ENCODE data around the gene JMJD7.

Gene JMJD7

DNA sequence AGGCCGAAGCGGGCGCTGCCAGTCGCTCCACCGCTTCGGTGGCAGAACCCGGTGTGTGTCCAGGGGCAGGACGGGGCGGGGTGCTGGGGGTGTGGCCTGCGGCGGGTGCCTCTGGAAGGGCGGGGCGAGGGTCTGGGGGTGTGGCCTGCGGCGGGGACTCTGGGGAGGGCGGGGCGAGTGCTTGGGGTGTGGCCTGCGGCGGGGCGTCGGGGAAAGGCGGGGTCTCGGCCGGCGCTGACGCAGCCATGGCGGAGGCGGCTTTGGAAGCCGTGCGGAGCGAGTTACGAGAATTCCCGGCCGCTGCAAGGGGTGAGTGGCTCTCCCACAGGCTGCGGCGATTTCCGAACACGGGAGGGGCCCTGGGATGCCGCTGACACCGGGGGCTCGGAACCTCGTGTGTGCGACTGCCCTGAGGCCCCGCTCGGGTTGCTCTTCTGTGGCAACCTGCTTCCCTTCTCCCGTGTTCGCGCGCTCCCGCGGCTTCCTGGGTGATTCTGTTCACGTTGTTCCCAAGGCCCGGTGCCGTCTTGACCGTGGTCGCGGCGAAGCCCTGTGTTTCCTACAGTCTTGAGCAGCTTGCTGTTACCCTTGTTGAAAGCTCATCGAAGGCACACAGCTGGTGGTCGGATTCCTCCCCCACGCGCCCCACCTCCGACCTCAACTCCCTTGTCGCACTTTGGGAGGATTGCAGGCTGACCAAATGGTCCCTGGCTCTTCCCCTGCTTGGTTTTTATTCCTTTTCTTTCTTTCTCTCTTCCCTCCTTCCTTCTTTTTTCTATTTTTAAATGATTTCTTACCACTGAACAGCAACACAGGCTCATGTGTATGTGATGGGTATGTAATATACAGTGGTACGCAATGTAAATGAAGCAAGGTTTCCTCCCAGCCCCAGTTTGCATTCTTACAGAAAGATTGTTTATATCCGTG, at the start of gene JMJD7:
JMJD7 (plus strand) TSS at position 213 of the 927 bp plus-strand sequence; CDS start at position 246, 33 bp downstream.
- Histone ChIP-seq H3K4me1 (ENCODE audit: control insufficient read depth, insufficient read depth, low read length) (peaks cover 4% of the 10 kb centered on the region), H3K27me3 (ENCODE audit: control insufficient read depth, insufficient read depth, low read length) (no peaks in the 10 kb centered on the region; the same call in 1 of the 2 replicates), H3K27ac (ENCODE audit: low read depth, low read length) (peak within 1 kb of the TSS; percentile 74), H3K9me3 (ENCODE audit: control insufficient read depth, insufficient read depth, low read length) (no peaks in the 10 kb centered on the region), H3K9ac (ENCODE audit: low read depth, low read length) (peak within 1 kb of the TSS; percentile 72), H3K4me3 (ENCODE audit: low read depth, low read length) (peak within 1 kb of the TSS; percentile 97), H3K36me3 (ENCODE audit: control insufficient read depth, insufficient read depth, low read length) (peaks cover 16% of the 10 kb centered on the region)

- H3K4me3 ChIP-seq (ENCODE audit: low read depth, low read length): no peak overlapping the region
- H3K4me1 ChIP-seq (ENCODE audit: control insufficient read depth, insufficient read depth, low read length): peaks cover 51% of the 10 kb centered on the region
- no peak overlapping the region for H3K9ac ChIP-seq (ENCODE audit: low read depth, low read length)
These were observed 49.4 kb upstream of the JMJD7 start for GRCh38 chr15:41778521-41778920.

GRCh38 chr15:41779662-41780157, 48.2 kb upstream of the JMJD7 start:
- H3K36me3 ChIP-seq (ENCODE audit: control insufficient read depth, insufficient read depth, low read length): no peaks in the 10 kb centered on the region
- no peaks in the 10 kb centered on the region for H3K27me3 ChIP-seq (ENCODE audit: control insufficient read depth, insufficient read depth, low read length)
- H3K9me3 ChIP-seq (ENCODE audit: control insufficient read depth, insufficient read depth, low read length): no peaks in the 10 kb centered on the region
- H3K9ac ChIP-seq (ENCODE audit: low read depth, low read length): no peak overlapping the region
- peaks cover 48% of the 10 kb centered on the region for H3K4me1 ChIP-seq (ENCODE audit: control insufficient read depth, insufficient read depth, low read length)
- H3K27ac ChIP-seq (ENCODE audit: low read depth, low read length): peak overlapping the region; percentile 26
- H3K4me3 ChIP-seq (ENCODE audit: low read depth, low read length): no peak overlapping the region

More at GRCh38 chr15:41778521-41778920, 49.4 kb upstream of the JMJD7 start:
- Histone ChIP-seq H3K27me3 (ENCODE audit: control insufficient read depth, insufficient read depth, low read length) (no peaks in the 10 kb centered on the region), H3K36me3 (ENCODE audit: control insufficient read depth, insufficient read depth, low read length) (no peaks in the 10 kb centered on the region), H3K9me3 (ENCODE audit: control insufficient read depth, insufficient read depth, low read length) (no peaks in the 10 kb centered on the region), H3K27ac (ENCODE audit: low read depth, low read length) (peak overlapping the region; percentile 1)

- Histone ChIP-seq H3K36me3 (ENCODE audit: control insufficient read depth, insufficient read depth, low read length) (no peaks in the 10 kb centered on the region), H3K9me3 (ENCODE audit: control insufficient read depth, insufficient read depth, low read length) (no peaks in the 10 kb centered on the region), H3K27ac (ENCODE audit: low read depth, low read length) (peak overlapping the region; percentile 26), H3K27me3 (ENCODE audit: control insufficient read depth, insufficient read depth, low read length) (no peaks in the 10 kb centered on the region), H3K4me1 (ENCODE audit: control insufficient read depth, insufficient read depth, low read length) (peaks cover 45% of the 10 kb centered on the region), H3K4me3 (ENCODE audit: low read depth, low read length) (no peak overlapping the region), H3K9ac (ENCODE audit: low read depth, low read length) (no peak overlapping the region; the same call in 1 of the 2 replicates)
These were observed 47.6 kb upstream of the JMJD7 start for GRCh38 chr15:41780266-41780665.

GRCh38 chr15:41780727-41781126, 47.2 kb upstream of the JMJD7 start:
- H3K9ac ChIP-seq (ENCODE audit: low read depth, low read length): no peak overlapping the region; the same call in 1 of the 2 replicates
- no peak overlapping the region for H3K4me3 ChIP-seq (ENCODE audit: low read depth, low read length)
- no peaks in the 10 kb centered on the region for H3K36me3 ChIP-seq (ENCODE audit: control insufficient read depth, insufficient read depth, low read length)
- H3K27me3 ChIP-seq (ENCODE audit: control insufficient read depth, insufficient read depth, low read length): no peaks in the 10 kb centered on the region
- peaks cover 40% of the 10 kb centered on the region for H3K4me1 ChIP-seq (ENCODE audit: control insufficient read depth, insufficient read depth, low read length)
- no peaks in the 10 kb centered on the region for H3K9me3 ChIP-seq (ENCODE audit: control insufficient read depth, insufficient read depth, low read length)
- no peak overlapping the region for H3K27ac ChIP-seq (ENCODE audit: low read depth, low read length)

GRCh38 chr15:41782371-41783282, 45.3 kb upstream of the JMJD7 start:
- H3K27ac ChIP-seq (ENCODE audit: low read depth, low read length): no peak overlapping the region
- no peaks in the 10 kb centered on the region for H3K27me3 ChIP-seq (ENCODE audit: control insufficient read depth, insufficient read depth, low read length)
- no peaks in the 10 kb centered on the region for H3K9me3 ChIP-seq (ENCODE audit: control insufficient read depth, insufficient read depth, low read length)
- H3K4me1 ChIP-seq (ENCODE audit: control insufficient read depth, insufficient read depth, low read length): peaks cover 32% of the 10 kb centered on the region
- no peak overlapping the region for H3K9ac ChIP-seq (ENCODE audit: low read depth, low read length)
- no peaks in the 10 kb centered on the region for H3K36me3 ChIP-seq (ENCODE audit: control insufficient read depth, insufficient read depth, low read length)
- no peak overlapping the region for H3K4me3 ChIP-seq (ENCODE audit: low read depth, low read length)

DNA sequence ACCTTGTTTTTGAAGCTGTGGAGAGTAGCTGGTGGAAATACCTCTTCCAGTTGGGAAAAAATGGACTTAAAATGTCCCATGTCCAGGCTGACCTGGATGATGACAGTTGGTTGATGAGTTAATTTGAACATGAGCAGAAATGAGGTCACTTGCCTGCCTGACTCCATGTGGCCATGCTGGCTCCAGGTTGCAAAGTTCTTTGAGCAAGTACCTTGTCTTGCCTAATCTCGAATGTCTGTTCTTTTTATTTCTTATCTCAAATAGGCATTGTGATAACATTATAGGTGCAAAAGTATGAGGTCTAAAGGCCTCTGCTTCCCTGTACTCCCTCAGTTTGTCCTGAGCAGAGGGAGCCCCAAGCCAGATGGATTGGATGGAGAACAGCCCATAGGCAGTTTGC, 44.6 kb upstream of the JMJD7 start:
- H3K9ac ChIP-seq (ENCODE audit: low read depth, low read length): no peak overlapping the region
- H3K4me1 ChIP-seq (ENCODE audit: control insufficient read depth, insufficient read depth, low read length): peaks cover 29% of the 10 kb centered on the region
- H3K27me3 ChIP-seq (ENCODE audit: control insufficient read depth, insufficient read depth, low read length): no peaks in the 10 kb centered on the region
- no peak overlapping the region for H3K4me3 ChIP-seq (ENCODE audit: low read depth, low read length)
- H3K9me3 ChIP-seq (ENCODE audit: control insufficient read depth, insufficient read depth, low read length): no peaks in the 10 kb centered on the region
- H3K36me3 ChIP-seq (ENCODE audit: control insufficient read depth, insufficient read depth, low read length): no peaks in the 10 kb centered on the region
- H3K27ac ChIP-seq (ENCODE audit: low read depth, low read length): no peak overlapping the region

GRCh38 chr15:41788262-41788661, 39.6 kb upstream of the JMJD7 start:
- Histone ChIP-seq H3K4me1 (ENCODE audit: control insufficient read depth, insufficient read depth, low read length) (peaks cover 32% of the 10 kb centered on the region), H3K9me3 (ENCODE audit: control insufficient read depth, insufficient read depth, low read length) (no peaks in the 10 kb centered on the region), H3K9ac (ENCODE audit: low read depth, low read length) (no peak overlapping the region), H3K4me3 (ENCODE audit: low read depth, low read length) (no peak overlapping the region), H3K27ac (ENCODE audit: low read depth, low read length) (no peak overlapping the region), H3K27me3 (ENCODE audit: control insufficient read depth, insufficient read depth, low read length) (no peaks in the 10 kb centered on the region), H3K36me3 (ENCODE audit: control insufficient read depth, insufficient read depth, low read length) (no peaks in the 10 kb centered on the region)

- H3K27ac ChIP-seq (ENCODE audit: low read depth, low read length): peak overlapping the region; percentile 66
- no peak overlapping the region for H3K4me3 ChIP-seq (ENCODE audit: low read depth, low read length)
- H3K27me3 ChIP-seq (ENCODE audit: control insufficient read depth, insufficient read depth, low read length): no peaks in the 10 kb centered on the region
These were observed 38.7 kb upstream of the JMJD7 start for GRCh38 chr15:41789236-41789635.

DNA sequence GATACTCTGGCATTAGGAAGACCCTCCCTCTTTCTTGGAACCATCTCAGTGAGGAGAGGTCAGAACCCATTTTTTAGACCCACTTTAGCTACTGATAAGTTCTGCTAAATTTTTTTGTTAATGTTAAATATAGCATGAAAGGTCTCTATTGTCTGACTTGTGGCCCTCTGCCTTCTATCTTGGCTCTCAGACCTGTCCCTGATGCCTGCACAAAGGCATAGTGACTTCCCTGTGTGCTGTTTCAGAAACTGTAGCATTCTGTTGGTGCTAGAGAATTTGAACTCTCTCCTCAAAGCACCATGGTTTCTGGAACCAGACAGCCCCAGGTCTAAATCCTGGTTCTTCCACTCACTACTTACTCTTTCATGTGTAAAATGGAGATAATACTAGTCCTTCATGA, 38.2 kb upstream of the JMJD7 start:
- Histone ChIP-seq H3K4me1 (ENCODE audit: control insufficient read depth, insufficient read depth, low read length) (peaks cover 29% of the 10 kb centered on the region), H3K27me3 (ENCODE audit: control insufficient read depth, insufficient read depth, low read length) (no peaks in the 10 kb centered on the region), H3K9me3 (ENCODE audit: control insufficient read depth, insufficient read depth, low read length) (no peaks in the 10 kb centered on the region), H3K27ac (ENCODE audit: low read depth, low read length) (peak overlapping the region; percentile 66), H3K4me3 (ENCODE audit: low read depth, low read length) (no peak overlapping the region), H3K9ac (ENCODE audit: low read depth, low read length) (0 out of 2 replicates have a peak overlapping the region, but pooled peaks have one; percentile 20), H3K36me3 (ENCODE audit: control insufficient read depth, insufficient read depth, low read length) (no peaks in the 10 kb centered on the region)

More at GRCh38 chr15:41789236-41789635, 38.7 kb upstream of the JMJD7 start:
- Histone ChIP-seq H3K9ac (ENCODE audit: low read depth, low read length) (0 out of 2 replicates have a peak overlapping the region, but pooled peaks have one; percentile 20), H3K9me3 (ENCODE audit: control insufficient read depth, insufficient read depth, low read length) (no peaks in the 10 kb centered on the region), H3K36me3 (ENCODE audit: control insufficient read depth, insufficient read depth, low read length) (no peaks in the 10 kb centered on the region), H3K4me1 (ENCODE audit: control insufficient read depth, insufficient read depth, low read length) (peaks cover 29% of the 10 kb centered on the region)

Data from HUES48 (cell line).